ENCODE measurements around the gene TYMP.

The TYMP gene

GRCh38 chr22:50482107-50483074, 47.4 kb downstream of the TYMP start:
- DNase-seq, result no peak

- no peak for DNase-seq
These were observed 48.2 kb downstream of the TYMP start, which contains the start of gene ADM2 for GRCh38 chr22:50481440-50482106. ADM2 (plus strand) TSS chr22:50481543; CDS start chr22:50481848, 305 bp downstream.

GRCh38 chr22:50481045-50481439, 48.8 kb downstream of the TYMP start:
- DNase-seq, result no peak

GRCh38 chr22:50479721-50480120, 50.1 kb downstream of the TYMP start:
- no peak for DNase-seq

GRCh38 chr22:50477923-50478322, 51.9 kb downstream of the TYMP start:
- no peak for DNase-seq

GRCh38 chr22:50476868-50477267, 52.9 kb downstream of the TYMP start:
- DNase-seq, result no peak

Measured in NCI-H146 (cell line).